H9 (cell line): Measurements from ENCODE around the gene KCNN3. TPM values are rescaled to one million over a fixed set of nuclear protein-coding genes. Genes with fewer than 3 reads are reported as not detected.

Experiments
- DNase-seq: peaks from one replicate; pipeline ENCODE4 v3.0.0-alpha.2; 2017
- H2AFZ ChIP-seq: one replicate; pipeline ENCODE4 v1.6.1; 2013; ENCODE audit warnings: mild to moderate bottlenecking, low read length, control low read depth, moderate library complexity
- H2AK5ac ChIP-seq: 2 replicates; pipeline ENCODE4 v1.6.1; 2013; ENCODE audit warnings: low read length, control low read depth, mixed read lengths; ENCODE audit not compliant: insufficient read length
- H2BK120ac ChIP-seq: one replicate; pipeline ENCODE4 v1.6.1; 2013; ENCODE audit warnings: low read depth, mild to moderate bottlenecking, low read length, control low read depth, inconsistent platforms; ENCODE audit not compliant: poor library complexity, severe bottlenecking
- H2BK12ac ChIP-seq: 2 replicates; pipeline ENCODE4 v1.6.1; 2013; ENCODE audit warnings: low read length, control low read depth, mixed read lengths, low read depth; ENCODE audit not compliant: insufficient read length
- H2BK15ac ChIP-seq: 2 replicates; pipeline ENCODE4 v1.6.1; 2013; ENCODE audit warnings: low read depth, low read length, control low read depth
- H2BK20ac ChIP-seq: one replicate; pipeline ENCODE4 v1.6.1; 2013; ENCODE audit warnings: low read depth, mild to moderate bottlenecking, low read length, control low read depth, inconsistent platforms; ENCODE audit not compliant: poor library complexity, severe bottlenecking
- H2BK5ac ChIP-seq: 2 replicates; pipeline ENCODE4 v1.6.1; 2013; ENCODE audit warnings: low read length, control low read depth, mixed read lengths; ENCODE audit not compliant: insufficient read length
- H3K14ac ChIP-seq: 2 replicates; pipeline ENCODE4 v1.6.1; 2013; ENCODE audit warnings: low read length, control low read depth; ENCODE audit not compliant: insufficient read depth
- H3K18ac ChIP-seq: 2 replicates; pipeline ENCODE4 v1.6.1; 2013; ENCODE audit warnings: low read depth, mild to moderate bottlenecking, mixed read lengths, low read length, control low read depth; ENCODE audit not compliant: insufficient read length
- H3K23ac ChIP-seq: 2 replicates; pipeline ENCODE4 v1.6.1; 2013; ENCODE audit warnings: low read length, control low read depth, mixed read lengths, low read depth; ENCODE audit not compliant: insufficient read length
- H3K23me2 ChIP-seq: 2 replicates; pipeline ENCODE4 v1.6.1; 2013; ENCODE audit warnings: low read depth, mild to moderate bottlenecking, mixed read lengths, low read length, control low read depth; ENCODE audit not compliant: insufficient read length, poor library complexity, severe bottlenecking
- H3K27ac ChIP-seq: 2 replicates; pipeline ENCODE4 v1.5.1; 2013; ENCODE audit warnings: low read length, control low read depth, mixed read lengths, low read depth; ENCODE audit not compliant: insufficient read length
- H3K27me3 ChIP-seq: 2 replicates; pipeline ENCODE4 v1.6.1; 2013; ENCODE audit warnings: low read length, control low read depth, inconsistent platforms; ENCODE audit not compliant: insufficient read depth
- H3K4ac ChIP-seq: 2 replicates; pipeline ENCODE4 v1.6.1; 2013; ENCODE audit warnings: low read depth, mild to moderate bottlenecking, control low read depth, inconsistent platforms, low read length, moderate library complexity
- H3K4me1 ChIP-seq: 2 replicates; pipeline ENCODE4 v1.6.1; 2013; ENCODE audit warnings: low read length, control low read depth, inconsistent platforms; ENCODE audit not compliant: insufficient read depth
- H3K4me2 ChIP-seq: 2 replicates; pipeline ENCODE4 v1.6.1; 2013; ENCODE audit warnings: low read length, control low read depth, mixed read lengths; ENCODE audit not compliant: insufficient read length, insufficient read depth
- H3K56ac ChIP-seq: 2 replicates; pipeline ENCODE4 v1.6.1; 2013; ENCODE audit warnings: low read depth, mild to moderate bottlenecking, mixed read lengths, low read length, control low read depth; ENCODE audit not compliant: insufficient read length
- H3K79me1 ChIP-seq: 2 replicates; pipeline ENCODE4 v1.6.1; 2013; ENCODE audit warnings: low read depth, mild to moderate bottlenecking, moderate library complexity, low read length, control low read depth, inconsistent platforms; ENCODE audit not compliant: insufficient read depth, poor library complexity, severe bottlenecking
- H3K79me2 ChIP-seq: 2 replicates; pipeline ENCODE4 v1.6.1; 2013; ENCODE audit warnings: low read length, control low read depth, inconsistent platforms; ENCODE audit not compliant: insufficient read depth
- H3K9ac ChIP-seq: 2 replicates; pipeline ENCODE4 v1.6.1; 2013; ENCODE audit warnings: low read length, control low read depth, mixed read lengths; ENCODE audit not compliant: insufficient read length; ENCODE audit errors: extremely low read depth
- H3K9me3 ChIP-seq: one replicate; pipeline ENCODE4 v1.6.1; 2013; ENCODE audit warnings: low read depth, low read length, inconsistent platforms; ENCODE audit not compliant: control insufficient read depth
- H3T11ph ChIP-seq: one replicate; pipeline ENCODE4 v1.6.1; 2013; ENCODE audit warnings: mild to moderate bottlenecking, low read length, control low read depth, inconsistent platforms
- H4K20me1 ChIP-seq: one replicate; pipeline ENCODE4 v1.6.1; 2013; ENCODE audit not compliant: control insufficient read depth, insufficient read length, insufficient read depth
- H4K5ac ChIP-seq: 2 replicates; pipeline ENCODE4 v1.6.1; 2013; ENCODE audit warnings: low read depth, mild to moderate bottlenecking, mixed read lengths, low read length, control low read depth; ENCODE audit not compliant: insufficient read length
- H4K8ac ChIP-seq: replicated peaks from 2 replicates; pipeline ENCODE4 v1.6.1; 2013; ENCODE audit warnings: low read length, control low read depth, mixed read lengths, low read depth; ENCODE audit not compliant: insufficient read length
- H4K91ac ChIP-seq: 2 replicates; pipeline ENCODE4 v1.6.1; 2013; ENCODE audit warnings: low read depth, mild to moderate bottlenecking, moderate library complexity, mixed read lengths, low read length, control low read depth; ENCODE audit not compliant: insufficient read length
- H3K27ac Mint-ChIP-seq, 3 experiments: 2 replicates in 2 of 3; 3 replicates in 1 of 3; pipeline ENCODE4 v1.8.0; 2020 to 2021; ENCODE audit warnings: mixed read lengths in 3 of 3, mild to moderate bottlenecking in 1 of 3, moderate library complexity in 1 of 3
- H3K27me3 Mint-ChIP-seq: 2 replicates; pipeline ENCODE4 v1.8.0; 2021; ENCODE audit warnings: low read depth, mild to moderate bottlenecking, moderate library complexity, mixed read lengths
- H3K36me3 Mint-ChIP-seq, 3 experiments: 2 replicates in 2 of 3; 3 replicates in 1 of 3; pipeline ENCODE4 v1.8.0; 2020 to 2021; ENCODE audit warnings: low read depth in 3 of 3, mixed read lengths in 3 of 3; ENCODE audit not compliant: insufficient read depth in 1 of 3
- H3K4me1 Mint-ChIP-seq, 2 experiments: 2 replicates each; pipeline ENCODE4 v1.8.0; 2020; ENCODE audit warnings: mixed read lengths in 2 of 2
- H3K4me3 Mint-ChIP-seq, 2 experiments: 2 replicates in 1 of 2; 3 replicates in 1 of 2; pipeline ENCODE4 v1.8.0; 2020 to 2021; ENCODE audit warnings: mild to moderate bottlenecking in 2 of 2, mixed read lengths in 2 of 2, moderate library complexity in 1 of 2
- H3K9me3 Mint-ChIP-seq, 2 experiments: 2 replicates in 1 of 2; 3 replicates in 1 of 2; pipeline ENCODE4 v1.8.0; 2020; ENCODE audit warnings: mild to moderate bottlenecking in 2 of 2, mixed read lengths in 2 of 2, moderate library complexity in 1 of 2
- WGBS: extraction: QIAGEN DNeasy Blood & Tissue Kit; methylation state at CpG from one replicate; pipeline ENCODE4 v1.1.7; 2013; ENCODE audit warnings: missing lambda C conversion rate, low lambda C conversion rate, mixed read lengths; ENCODE audit not compliant: insufficient read length; ENCODE audit errors: extremely low coverage; 5-methylcytosine and 5-hydroxymethylcytosine counted together
- total RNA-seq: library from RNA; stranded (reverse); gene quantifications from 2 replicates; pipeline ENCODE4 v1.2.1, GENCODE V29; 2021
- TF ChIP-seq, protein P1 (sequence below): fragments of 200-600 bp; sonication (generic); conservative IDR thresholded peaks from 3 replicates; pipeline ENCODE4 v1.8.0; 2021; ENCODE audit warnings: antibody characterized with exemption, mild to moderate bottlenecking

KCNN3 gene
- total RNA-seq, 1 experiment from 2014 or later = 0.83 TPM

DNA sequence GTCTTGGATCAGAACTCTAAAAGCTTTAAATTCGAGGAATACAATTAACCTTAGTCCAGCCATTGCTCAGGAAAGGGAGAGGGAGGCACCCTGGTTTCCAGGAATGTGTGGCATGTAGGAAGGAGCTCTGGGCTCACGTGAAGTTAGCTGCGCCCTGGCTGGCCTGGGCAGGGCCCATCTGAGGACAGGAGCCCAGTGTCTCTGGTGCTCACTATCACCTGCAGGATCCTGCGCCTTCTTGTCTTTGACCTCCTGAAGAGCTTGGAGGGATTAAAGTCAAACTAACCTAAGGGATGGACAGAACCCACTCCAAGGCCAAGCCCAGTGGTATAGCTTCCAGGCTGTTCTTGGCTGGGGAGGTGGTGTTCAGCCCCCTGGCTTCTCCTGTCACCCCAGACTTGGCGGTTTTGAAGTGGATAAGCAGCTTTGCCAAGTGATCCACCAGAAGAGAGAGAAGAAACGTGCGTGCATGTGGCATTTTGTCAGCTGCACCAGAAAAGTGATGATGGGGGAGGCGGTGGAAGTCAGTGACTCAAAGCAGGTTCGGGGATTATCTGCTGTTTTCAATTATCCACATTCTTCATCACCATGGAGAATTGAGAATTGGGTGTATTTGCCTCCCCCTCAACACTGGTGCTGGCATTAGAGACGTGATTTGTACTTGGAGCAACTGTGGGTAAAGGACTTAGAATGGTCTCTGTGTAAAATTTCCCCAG lies 11.9 kb upstream of the KCNN3 start:
- peak overlapping the region in 1 of 3 experiments; percentile 29; a peak in 1 of 7 replicates for H3K27ac Mint-ChIP-seq
- WGBS = no CpG with 5 or more reads among the region's 10 CpGs

More for the DNA sequence above, 11.9 kb upstream of the KCNN3 start:
- no peak overlapping the region for H4K91ac ChIP-seq
- H3K4ac ChIP-seq = no peak overlapping the region
- H4K5ac ChIP-seq = no peak overlapping the region
- no peaks in the 10 kb centered on the region for H3K36me3 Mint-ChIP-seq
- no peak overlapping the region for H3K14ac ChIP-seq
- H3K27me3 ChIP-seq = no peaks in the 10 kb centered on the region
- peaks cover 3 to 8% of the 10 kb centered on the region in 2 experiments for H3K4me1 Mint-ChIP-seq
- H3T11ph ChIP-seq = no peak overlapping the region
- peaks cover 2% of the 10 kb centered on the region for H3K27me3 Mint-ChIP-seq
- H3K23me2 ChIP-seq = no peaks in the 10 kb centered on the region
- H3K9ac ChIP-seq = no peak overlapping the region
- no peaks in the 10 kb centered on the region for H4K20me1 ChIP-seq
- H2AK5ac ChIP-seq = no peak overlapping the region
- H3K9me3 Mint-ChIP-seq = no peaks in the 10 kb centered on the region
- H2BK12ac ChIP-seq = no peak overlapping the region
- no peak overlapping the region for H3K56ac ChIP-seq
- no peak overlapping the region for H3K18ac ChIP-seq
- no peak overlapping the region for H3K23ac ChIP-seq
- H3K4me2 ChIP-seq = no peak overlapping the region
- no peak overlapping the region for H2AFZ ChIP-seq
- no peak overlapping the region for H2BK120ac ChIP-seq
- no peak overlapping the region for H4K8ac ChIP-seq
- H3K9me3 ChIP-seq = no peaks in the 10 kb centered on the region
- no peaks in the 10 kb centered on the region for H3K79me2 ChIP-seq
- no peak for DNase-seq
- TF ChIP-seq, protein P1, sequence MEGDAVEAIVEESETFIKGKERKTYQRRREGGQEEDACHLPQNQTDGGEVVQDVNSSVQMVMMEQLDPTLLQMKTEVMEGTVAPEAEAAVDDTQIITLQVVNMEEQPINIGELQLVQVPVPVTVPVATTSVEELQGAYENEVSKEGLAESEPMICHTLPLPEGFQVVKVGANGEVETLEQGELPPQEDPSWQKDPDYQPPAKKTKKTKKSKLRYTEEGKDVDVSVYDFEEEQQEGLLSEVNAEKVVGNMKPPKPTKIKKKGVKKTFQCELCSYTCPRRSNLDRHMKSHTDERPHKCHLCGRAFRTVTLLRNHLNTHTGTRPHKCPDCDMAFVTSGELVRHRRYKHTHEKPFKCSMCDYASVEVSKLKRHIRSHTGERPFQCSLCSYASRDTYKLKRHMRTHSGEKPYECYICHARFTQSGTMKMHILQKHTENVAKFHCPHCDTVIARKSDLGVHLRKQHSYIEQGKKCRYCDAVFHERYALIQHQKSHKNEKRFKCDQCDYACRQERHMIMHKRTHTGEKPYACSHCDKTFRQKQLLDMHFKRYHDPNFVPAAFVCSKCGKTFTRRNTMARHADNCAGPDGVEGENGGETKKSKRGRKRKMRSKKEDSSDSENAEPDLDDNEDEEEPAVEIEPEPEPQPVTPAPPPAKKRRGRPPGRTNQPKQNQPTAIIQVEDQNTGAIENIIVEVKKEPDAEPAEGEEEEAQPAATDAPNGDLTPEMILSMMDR = no peak
- no peak overlapping the region for H2BK20ac ChIP-seq
- no peak overlapping the region for H3K4me3 Mint-ChIP-seq
- 0 out of 2 replicates have a peak, but pooled peaks cover 2% of the 10 kb centered on the region for H3K4me1 ChIP-seq
- H3K27ac ChIP-seq = no peak overlapping the region
- no peak overlapping the region for H2BK15ac ChIP-seq
- no peak overlapping the region for H2BK5ac ChIP-seq
- no peaks in the 10 kb centered on the region for H3K79me1 ChIP-seq
